ENCODE data around the gene TMEM131.

The TMEM131 gene

GRCh38 chr2:97951155-97951680 lies 44.5 kb downstream of the TMEM131 start:
- peak; percentile 23 for DNase-seq (ENCODE audit: low read depth, low spot score)
- no peak overlapping the region for H3K4me3 ChIP-seq (ENCODE audit: low read depth, low read length)
- no peak for TF ChIP-seq CTCF (IDR thresholded peaks at IDR 0.05; ENCODE audit: low read depth, low read length)
- in situ Hi-C loops (cut with HindIII; ENCODE audit: low sequenced_read_pairs) = no loop called here

- no peak for TF ChIP-seq CTCF (IDR thresholded peaks at IDR 0.05; ENCODE audit: low read depth, low read length)
- DNase-seq (ENCODE audit: low read depth, low spot score) = peak; percentile 84
- in situ Hi-C loops (cut with HindIII; ENCODE audit: low sequenced_read_pairs) = no loop called here
- no peak overlapping the region for H3K4me3 ChIP-seq (ENCODE audit: low read depth, low read length)
These were observed 45.2 kb downstream of the TMEM131 start for GRCh38 chr2:97950329-97951154.

- in situ Hi-C loops (cut with HindIII; ENCODE audit: low sequenced_read_pairs) = no loop called here
- no peak for TF ChIP-seq CTCF (IDR thresholded peaks at IDR 0.05; ENCODE audit: low read depth, low read length)
- no peak overlapping the region for H3K4me3 ChIP-seq (ENCODE audit: low read depth, low read length)
- DNase-seq (ENCODE audit: low read depth, low spot score) = no peak
These were observed 46.8 kb downstream of the TMEM131 start for GRCh38 chr2:97948926-97949325.

GRCh38 chr2:97945791-97946190 lies 50.0 kb downstream of the TMEM131 start:
- H3K4me3 ChIP-seq (ENCODE audit: low read depth, low read length) = no peak overlapping the region
- no peak for TF ChIP-seq CTCF (IDR thresholded peaks at IDR 0.05; ENCODE audit: low read depth, low read length)
- in situ Hi-C loops (cut with HindIII; ENCODE audit: low sequenced_read_pairs) = no loop called here
- DNase-seq (ENCODE audit: low read depth, low spot score) = no peak

GRCh38 chr2:97936881-97937280 lies 58.9 kb downstream of the TMEM131 start:
- no peak for TF ChIP-seq CTCF (IDR thresholded peaks at IDR 0.05; ENCODE audit: low read depth, low read length)
- H3K4me3 ChIP-seq (ENCODE audit: low read depth, low read length) = no peak overlapping the region
- DNase-seq (ENCODE audit: low read depth, low spot score) = no peak
- in situ Hi-C loops (cut with HindIII; ENCODE audit: low sequenced_read_pairs) = no loop called here

GRCh38 chr2:97936199-97936598 lies 59.5 kb downstream of the TMEM131 start:
- no peak overlapping the region for H3K4me3 ChIP-seq (ENCODE audit: low read depth, low read length)
- TF ChIP-seq CTCF (IDR thresholded peaks at IDR 0.05; ENCODE audit: low read depth, low read length) = no peak
- in situ Hi-C loops (cut with HindIII; ENCODE audit: low sequenced_read_pairs) = no loop called here
- DNase-seq (ENCODE audit: low read depth, low spot score) = no peak

Measured in astrocyte of the spinal cord (primary cell).